MM.1S (cell line): ENCODE data around the gene SLC19A3.

Experiments used
- CTCF ChIP-seq: fragments of 300-600 bp; sonication (generic); IDR thresholded peaks from 2 replicates; pipeline ENCODE4 v1.5.1; 2016; ENCODE audit warnings: antibody characterized with exemption, low read length, mixed read lengths
- EZH2 ChIP-seq: fragments of 300-600 bp; sonication (generic); optimal IDR thresholded peaks from 2 replicates; pipeline ENCODE3; 2017; ENCODE audit warnings: low read depth, mild to moderate bottlenecking, antibody characterized with exemption, low read length, mixed read lengths

- TF ChIP-seq CTCF, result no peak
- no peak for TF ChIP-seq EZH2
Measured at GRCh38 chr2:227713291-227713690, 4.5 kb downstream of the SLC19A3 start.
